Stimulated activated CD4-positive, alpha-beta T cell treated with anti-CD3 and anti-CD28 coated beads, Interleukin-15, amount 100 ng/mL, for 1 hour (primary cell): ENCODE measurements around the gene KIAA2012.

Experiments used
- DNase-seq, 2 donors: peaks; one replicate each; pipeline ENCODE4 v3.0.0-alpha.2; 2020; ENCODE audit warnings: low read depth in 1 of 2, low spot score in 1 of 2

KIAA2012 gene

GRCh38 chr2:202042444-202042843 lies 30.6 kb upstream of the KIAA2012 start:
- no peak for DNase-seq

- DNase-seq, result no peak
Observed at GRCh38 chr2:202043475-202043874, 29.6 kb upstream of the KIAA2012 start.

- no peak for DNase-seq
Observed at GRCh38 chr2:202044777-202045176, 28.3 kb upstream of the KIAA2012 start.

- no peak for DNase-seq
Observed at GRCh38 chr2:202046572-202046971, 26.5 kb upstream of the KIAA2012 start.

- DNase-seq, result no peak
Observed at GRCh38 chr2:202049092-202049728, 23.8 kb upstream of the KIAA2012 start.

GRCh38 chr2:202049840-202050239 lies 23.2 kb upstream of the KIAA2012 start:
- DNase-seq, result no peak

GRCh38 chr2:202050652-202051051 lies 22.4 kb upstream of the KIAA2012 start:
- no peak for DNase-seq

- DNase-seq, result no peak
Observed at GRCh38 chr2:202051499-202052161, 21.4 kb upstream of the KIAA2012 start.

- no peak for DNase-seq
Observed at GRCh38 chr2:202052235-202052634, 20.8 kb upstream of the KIAA2012 start.

GRCh38 chr2:202054679-202055078 lies 18.4 kb upstream of the KIAA2012 start:
- no peak for DNase-seq

- no peak for DNase-seq
Observed at GRCh38 chr2:202056611-202057010, 16.4 kb upstream of the KIAA2012 start.

GRCh38 chr2:202060218-202060617 lies 12.8 kb upstream of the KIAA2012 start:
- DNase-seq, result no peak

GRCh38 chr2:202061695-202062094 lies 11.4 kb upstream of the KIAA2012 start:
- no peak for DNase-seq

- no peak for DNase-seq
Observed at GRCh38 chr2:202064171-202064880, 8.7 kb upstream of the KIAA2012 start.

GRCh38 chr2:202064881-202065230 lies 8.2 kb upstream of the KIAA2012 start:
- DNase-seq, result no peak

GRCh38 chr2:202065876-202066275 lies 7.2 kb upstream of the KIAA2012 start:
- no peak for DNase-seq

- no peak for DNase-seq
Observed at GRCh38 chr2:202066875-202067274, 6.2 kb upstream of the KIAA2012 start.

- no peak for DNase-seq
Observed at GRCh38 chr2:202067589-202067988, 5.5 kb upstream of the KIAA2012 start.

- DNase-seq, result no peak
Observed at GRCh38 chr2:202069170-202070067, 3.6 kb upstream of the KIAA2012 start.

GRCh38 chr2:202071107-202071506 lies 1.9 kb upstream of the KIAA2012 start:
- no peak for DNase-seq

- no peak for DNase-seq
Observed at GRCh38 chr2:202072226-202072625, 829 bp upstream of the KIAA2012 start.
